SW480 (cell line): ENCODE data around the gene CORIN.

Experiments used
- DNase-seq: peaks from one replicate; pipeline ENCODE4 v3.0.0-alpha.2; 2016; ENCODE audit warnings: low spot score

Gene CORIN

GRCh38 chr4:47690611-47691010, 147.3 kb downstream of the CORIN start:
- no peak for DNase-seq

DNA sequence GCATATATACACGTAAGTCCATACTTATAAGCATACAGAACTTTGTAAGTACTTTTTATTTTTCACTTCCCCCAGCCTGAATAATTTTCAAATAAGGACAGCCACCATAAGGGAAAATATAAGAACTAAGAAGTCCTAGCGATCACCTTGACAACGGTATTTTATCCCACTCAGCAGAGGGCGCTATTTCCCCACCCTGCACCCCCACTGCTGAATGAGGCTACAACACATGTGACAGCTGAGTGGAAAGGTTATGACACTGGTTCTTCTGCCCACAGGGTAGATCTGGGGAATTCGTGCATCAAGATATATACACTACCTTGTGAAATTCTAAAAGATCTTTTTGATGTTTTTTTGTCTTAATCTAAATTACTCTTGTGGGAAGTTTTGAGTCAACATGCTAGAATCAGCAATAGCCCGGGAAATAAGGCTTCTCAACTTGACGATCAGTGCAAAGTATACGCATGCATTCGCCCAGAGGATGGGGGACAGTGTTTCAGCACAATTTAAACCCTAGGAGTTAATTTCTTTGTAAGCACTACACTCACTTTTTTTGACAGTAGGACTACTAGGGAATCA, 151.5 kb downstream of the CORIN start:
- peak; percentile 15 for DNase-seq

- DNase-seq: no peak
Measured at GRCh38 chr4:47675806-47676205, 162.1 kb downstream of the CORIN start.

- no peak for DNase-seq
Measured at GRCh38 chr4:47674144-47674543, 163.7 kb downstream of the CORIN start.

GRCh38 chr4:47672696-47673095, 165.2 kb downstream of the CORIN start:
- no peak for DNase-seq

DNA sequence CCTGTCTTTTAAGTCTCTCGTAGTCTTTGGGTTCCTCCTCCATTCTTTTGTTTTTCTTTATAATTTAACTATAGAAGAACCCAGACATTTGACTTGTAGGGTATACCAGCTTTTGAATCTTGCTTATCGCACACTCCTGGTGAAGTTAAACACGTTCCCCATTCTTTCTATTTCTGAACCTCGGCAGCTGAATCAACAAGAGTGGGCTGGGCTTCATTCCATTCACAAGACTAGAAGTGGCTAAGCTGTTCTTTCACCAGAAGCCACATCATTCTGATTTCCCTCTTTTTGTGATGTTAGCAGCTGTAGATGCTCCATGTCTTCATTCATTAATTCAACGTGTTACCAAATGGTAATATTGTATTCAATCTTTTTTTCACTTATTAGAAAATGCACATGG, 167.9 kb downstream of the CORIN start:
- DNase-seq: no peak

- peak; percentile 34 for DNase-seq
Measured at GRCh38 chr4:47668810-47669408, 169.0 kb downstream of the CORIN start.

- DNase-seq: no peak
Measured at GRCh38 chr4:47668256-47668655, 169.6 kb downstream of the CORIN start.

- DNase-seq: no peak
Measured at GRCh38 chr4:47667552-47667951, 170.3 kb downstream of the CORIN start.

DNA sequence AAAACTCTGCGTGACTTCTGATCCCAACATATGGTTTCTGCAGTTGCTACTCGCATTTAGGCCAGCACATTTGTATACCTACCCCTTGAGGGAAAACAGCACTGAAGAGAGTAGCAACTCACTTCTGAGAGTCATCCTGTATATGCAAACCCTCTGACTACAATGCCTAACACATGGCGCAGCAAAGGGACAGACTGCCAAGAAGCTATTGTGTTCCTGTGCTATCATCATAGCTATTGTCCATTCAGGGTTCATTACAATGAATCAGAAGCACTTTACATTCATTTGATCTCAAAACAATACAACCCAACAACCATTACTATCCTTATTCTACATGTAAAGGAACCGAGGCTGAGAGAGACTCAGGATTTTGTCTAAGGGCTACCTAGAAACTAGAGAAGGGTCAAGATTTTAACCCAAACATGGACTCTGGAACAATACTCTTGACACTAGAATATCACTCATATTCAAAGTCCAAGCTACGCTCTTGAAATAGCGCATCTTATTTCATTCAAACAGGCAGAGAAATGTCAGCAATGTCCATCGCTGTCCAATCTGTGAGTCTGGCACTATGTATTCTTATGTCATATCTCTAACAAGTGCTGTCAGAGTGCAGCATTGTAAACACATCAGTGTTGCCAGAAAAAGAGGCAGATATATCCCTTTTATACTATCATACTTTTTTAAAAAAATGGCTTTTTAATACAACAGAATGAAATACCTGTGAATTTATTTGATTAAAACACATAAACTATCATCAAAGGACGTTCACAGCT, 173.6 kb downstream of the CORIN start:
- no peak for DNase-seq

GRCh38 chr4:47662975-47663374, 174.9 kb downstream of the CORIN start:
- no peak for DNase-seq

DNA sequence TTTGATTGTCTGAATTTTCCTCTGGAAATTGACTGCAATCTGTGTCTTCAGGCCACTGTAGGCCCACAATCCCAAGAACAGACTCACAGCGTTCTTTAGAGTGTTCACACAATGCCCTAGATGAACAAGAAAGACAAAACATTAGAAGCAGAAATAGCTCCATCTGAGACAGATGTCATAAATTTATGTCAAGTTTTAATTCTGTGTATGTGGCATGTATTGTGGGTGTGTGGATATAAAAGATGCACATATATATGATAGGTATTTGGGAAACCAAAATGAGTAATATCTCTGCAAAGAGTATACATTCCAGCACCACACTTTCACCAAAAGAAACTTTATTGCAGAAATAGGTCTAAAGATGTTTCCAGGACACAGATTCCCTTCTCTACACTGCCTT, 176.1 kb downstream of the CORIN start:
- DNase-seq: no peak

DNA sequence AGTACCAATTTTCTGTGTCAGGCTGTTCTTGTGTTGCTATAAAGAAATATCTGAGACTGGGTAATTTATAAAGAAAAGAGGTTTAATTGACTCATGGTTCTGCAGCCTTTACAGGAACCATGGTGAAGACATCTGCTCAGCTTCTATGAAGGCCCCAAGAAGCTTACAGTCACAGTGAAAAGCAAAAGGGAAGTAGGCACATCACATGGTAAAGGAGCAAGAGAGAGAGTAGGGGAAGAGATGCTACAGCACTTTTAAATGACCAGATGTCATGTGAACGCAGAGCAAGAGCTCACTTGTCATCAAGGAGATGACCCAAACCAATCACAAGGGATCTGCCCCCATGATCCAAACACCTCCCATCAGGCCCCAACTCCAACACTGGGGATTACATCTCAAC, 178.5 kb downstream of the CORIN start:
- DNase-seq: no peak

- no peak for DNase-seq
Measured at GRCh38 chr4:47654972-47655693, 182.7 kb downstream of the CORIN start.

- DNase-seq: no peak
Measured at GRCh38 chr4:47652092-47652491, 185.8 kb downstream of the CORIN start.

DNA sequence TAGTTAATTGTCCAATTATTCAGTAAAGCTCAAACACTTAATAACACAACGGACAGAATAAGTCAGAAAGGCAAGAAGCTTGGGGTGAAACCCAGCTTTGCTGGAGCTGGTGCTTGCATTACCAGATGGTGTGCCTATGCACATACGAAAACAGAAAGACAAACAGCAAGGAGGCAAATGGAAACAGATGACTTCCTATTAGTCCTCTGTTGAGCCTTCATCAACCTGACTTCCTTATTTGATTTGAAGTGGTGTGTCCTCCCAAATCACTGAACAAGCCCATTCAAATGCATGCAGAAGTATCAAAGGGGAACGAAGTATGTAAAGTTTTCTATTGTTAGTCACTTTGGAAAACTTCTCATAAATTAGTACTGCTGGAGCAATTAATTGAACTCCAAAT, 186.6 kb downstream of the CORIN start:
- DNase-seq: no peak

DNA sequence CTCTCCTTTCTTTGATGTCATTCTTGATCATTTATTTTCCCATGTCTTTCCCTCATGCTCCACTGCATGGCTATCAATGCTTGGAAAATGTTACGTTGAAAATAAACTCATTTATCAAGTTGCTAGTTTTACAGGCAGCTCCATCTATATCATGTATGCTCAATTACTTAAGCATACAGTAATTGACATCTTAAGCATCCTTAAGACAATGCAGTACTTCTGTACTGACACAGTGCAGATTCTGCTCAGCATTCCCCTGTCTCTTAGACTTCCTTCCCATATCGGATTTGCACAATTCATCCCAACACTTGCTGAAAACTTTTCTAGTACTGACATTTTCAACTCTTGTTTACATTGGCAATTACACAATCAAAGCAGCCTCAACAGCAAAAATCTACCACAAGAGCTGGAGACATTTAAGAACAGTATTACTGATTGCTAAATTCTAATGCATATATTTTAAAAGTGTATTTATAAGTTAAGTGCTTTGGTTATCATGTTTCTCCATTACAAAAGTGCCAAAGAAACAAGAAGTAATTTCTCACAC, 187.2 kb downstream of the CORIN start:
- no peak for DNase-seq

- no peak for DNase-seq
Measured at GRCh38 chr4:47647544-47647943, 190.3 kb downstream of the CORIN start.

DNA sequence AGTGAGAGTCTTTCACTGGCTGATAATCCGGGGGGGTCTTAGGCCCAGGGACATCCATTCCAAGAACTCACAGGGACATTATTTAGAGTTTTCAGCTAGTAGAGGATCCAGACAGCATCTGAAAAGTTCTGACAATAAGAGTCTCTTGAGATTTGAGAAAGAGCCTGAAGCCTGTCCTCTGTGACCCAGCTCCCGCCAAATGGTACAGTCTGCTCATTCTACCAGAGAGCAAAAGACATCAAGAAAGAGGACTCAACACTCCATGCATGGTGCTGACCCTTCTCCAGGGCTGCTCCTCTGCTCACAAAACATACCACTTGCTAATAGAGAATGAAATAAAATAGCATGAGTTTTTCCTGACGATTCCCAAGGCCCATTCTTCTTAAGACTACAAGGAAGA, 190.8 kb downstream of the CORIN start:
- DNase-seq: no peak

DNA sequence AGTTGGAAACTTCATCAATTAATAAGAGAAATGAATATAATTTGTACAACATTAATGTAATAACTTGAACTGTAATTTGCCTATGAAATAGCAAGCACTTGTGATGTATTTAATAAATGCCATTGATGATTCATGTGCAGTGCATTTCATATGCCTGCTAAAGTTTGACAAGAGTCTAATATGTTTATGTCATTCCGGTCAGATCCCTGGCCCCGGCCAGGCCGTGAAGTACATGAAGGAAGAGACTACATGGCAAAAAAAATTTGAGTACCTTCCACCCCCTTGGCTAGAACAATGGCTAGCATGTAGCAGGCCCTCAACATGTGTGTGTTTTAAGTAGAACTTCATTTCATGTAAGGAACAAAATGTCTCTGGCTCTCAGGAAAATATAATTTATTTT, 191.5 kb downstream of the CORIN start:
- DNase-seq: no peak

- DNase-seq: no peak
Measured at GRCh38 chr4:47643845-47644244, 194.0 kb downstream of the CORIN start.

- DNase-seq: no peak
Measured at GRCh38 chr4:47642985-47643760, 194.7 kb downstream of the CORIN start.
